Transverse colon (tissue), 4 donors: ENCODE data around the gene MEGF8. TPM values are rescaled to one million over a fixed set of nuclear protein-coding genes. Genes with fewer than 3 reads are reported as not detected.

ENCODE experiments used
- DNase-seq: peaks from one replicate; pipeline ENCODE4 v3.0.0-alpha.2; 2019
- H3K27ac ChIP-seq, 4 donors: fragments of 200-600 bp; sonication (generic); 2 replicates each; pipeline ENCODE4 v1.5.1; 2016 to 2018; ENCODE audit warnings: inconsistent platforms in 4 of 4
- H3K27me3 ChIP-seq: fragments of 200-600 bp; sonication (generic); 2 replicates; pipeline ENCODE4 v1.5.1; 2017; ENCODE audit warnings: inconsistent platforms
- H3K36me3 ChIP-seq, 4 donors: fragments of 200-600 bp; sonication (generic); 2 replicates each; pipeline ENCODE4 v1.5.1; 2017 to 2019; ENCODE audit warnings: inconsistent platforms in 4 of 4
- H3K4me1 ChIP-seq, 4 donors: fragments of 200-600 bp; sonication (generic); 2 replicates each; pipeline ENCODE4 v1.5.1; 2017 to 2020; ENCODE audit warnings: inconsistent platforms in 4 of 4
- H3K4me3 ChIP-seq, 4 donors: fragments of 200-600 bp; sonication (generic); 1 replicate in 1 of 4; 2 replicates in 3 of 4; pipeline versions ENCODE4 v1.5.1 to v1.6.1; 2017 to 2019; ENCODE audit warnings: inconsistent platforms in 4 of 4
- H3K9me3 ChIP-seq, 2 donors: fragments of 200-600 bp; sonication (generic); 2 replicates each; pipeline ENCODE4 v1.5.1; 2017 to 2019; ENCODE audit warnings: inconsistent platforms in 2 of 2
- EP300 ChIP-seq: sonication (generic); formaldehyde crosslinking; IDR thresholded peaks from one replicate; pipeline ENCODE4 v1.6.1; 2017; ENCODE audit warnings: antibody characterized with exemption, low read depth
- POLR2A ChIP-seq: fragments of 450-650 bp; IDR thresholded peaks from one replicate; pipeline ENCODE4 v1.6.1; 2016; ENCODE audit warnings: antibody characterized with exemption, mild to moderate bottlenecking, moderate library complexity
- POLR2AphosphoS5 ChIP-seq, 3 donors: sonication (generic); formaldehyde crosslinking; IDR thresholded peaks; one replicate each; pipeline ENCODE4 v1.6.1; 2016; ENCODE audit warnings: antibody characterized with exemption in 3 of 3
- WGBS, 2 donors: methylation state at CpG; one replicate each; pipeline ENCODE4 v1.1.5; 2018; ENCODE audit warnings: low coverage in 1 of 2; 5-methylcytosine and 5-hydroxymethylcytosine counted together
- in situ Hi-C, 4 donors: fragments of 200-750 bp; cut with MboI; loops; one replicate each; pipeline versions ENCODE4 v1.15.0 to v1.15.1; 2017; ENCODE audit warnings: low sequenced_read_pairs in 3 of 4, low pct_ligation_motif_present in 1 of 4, low pct_unique_long_range_greater_than_20kb in 1 of 4
- intact Hi-C: fragments of 100-400 bp; cut with DNase I; formaldehyde crosslinking; loops from one replicate; pipeline ENCODE4 v1.15.1; 2023; ENCODE audit warnings: low total_unique reads
- total RNA-seq, 4 donors: library from RNA; depleted of rRNA; stranded (reverse); fragments of >200 nt; gene quantifications; one replicate each; pipeline ENCODE4 v1.1.0, GENCODE V29; 2016
- TF ChIP-seq, protein P1 (sequence below), 5 experiments: fragments of 200-600 bp in 3 of 5; fragments of 450-650 bp in 2 of 5; sonication (generic) in 3 of 5; IDR thresholded peaks; 1 replicate in 2 of 5; 2 replicates in 3 of 5; pipeline ENCODE4 v1.5.1; 2016 to 2017; ENCODE audit warnings: antibody characterized with exemption in 5 of 5, inconsistent platforms in 3 of 5, mild to moderate bottlenecking in 2 of 5, moderate library complexity in 1 of 5

Gene MEGF8
- total RNA-seq, 4 donors from 2014 or later = 15.3 to 40.4 (median 22.8) TPM

DNA sequence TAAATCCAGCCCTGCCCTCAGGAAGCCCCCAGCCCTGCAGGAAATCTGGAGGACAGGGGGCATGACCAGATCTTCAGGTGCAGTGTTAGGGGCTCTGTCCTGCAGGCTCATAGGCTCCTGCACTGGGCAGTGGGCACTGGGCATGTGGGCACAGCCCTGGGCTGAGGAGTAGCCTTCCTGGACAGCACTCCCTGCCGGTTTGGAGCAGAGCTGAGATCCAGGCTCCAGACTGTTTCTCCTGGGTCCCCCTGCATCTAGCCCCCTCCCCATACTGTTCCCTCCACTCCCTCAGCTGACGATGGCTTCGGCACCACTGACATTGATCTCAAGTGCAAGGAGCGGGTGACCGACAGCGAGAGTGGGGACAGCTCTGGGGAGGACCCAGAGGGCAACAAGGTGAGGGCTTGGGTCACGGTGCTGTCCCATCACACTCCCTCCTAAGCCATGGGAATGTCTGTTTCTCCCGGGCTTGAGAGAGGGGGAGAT is 35.8 kb upstream of the MEGF8 start:
- peaks cover 16 to 38% (median 31%) of the 10 kb centered on the region in 4 donors for H3K4me1 ChIP-seq
- in situ Hi-C loops = loop anchor here in 2 of 4 donors (10.0 kb wide), 1 partner anchor 155 kb away; the partner anchor contains the start of gene POU2F2 (in 2 of the 2)
- intact Hi-C loops = no loop called here
- H3K36me3 ChIP-seq = peaks cover 0 to 31% (median 4%) of the 10 kb centered on the region in 4 donors
- H3K4me3 ChIP-seq = no peak overlapping the region
- no peak overlapping the region for H3K27ac ChIP-seq
- no peaks in the 10 kb centered on the region for H3K9me3 ChIP-seq
- H3K27me3 ChIP-seq = no peaks in the 10 kb centered on the region
- TF ChIP-seq EP300 (no peak), POLR2AphosphoS5 (IDR thresholded peaks at IDR 0.05) (no peak), POLR2A (no peak)
- TF ChIP-seq, protein P1, sequence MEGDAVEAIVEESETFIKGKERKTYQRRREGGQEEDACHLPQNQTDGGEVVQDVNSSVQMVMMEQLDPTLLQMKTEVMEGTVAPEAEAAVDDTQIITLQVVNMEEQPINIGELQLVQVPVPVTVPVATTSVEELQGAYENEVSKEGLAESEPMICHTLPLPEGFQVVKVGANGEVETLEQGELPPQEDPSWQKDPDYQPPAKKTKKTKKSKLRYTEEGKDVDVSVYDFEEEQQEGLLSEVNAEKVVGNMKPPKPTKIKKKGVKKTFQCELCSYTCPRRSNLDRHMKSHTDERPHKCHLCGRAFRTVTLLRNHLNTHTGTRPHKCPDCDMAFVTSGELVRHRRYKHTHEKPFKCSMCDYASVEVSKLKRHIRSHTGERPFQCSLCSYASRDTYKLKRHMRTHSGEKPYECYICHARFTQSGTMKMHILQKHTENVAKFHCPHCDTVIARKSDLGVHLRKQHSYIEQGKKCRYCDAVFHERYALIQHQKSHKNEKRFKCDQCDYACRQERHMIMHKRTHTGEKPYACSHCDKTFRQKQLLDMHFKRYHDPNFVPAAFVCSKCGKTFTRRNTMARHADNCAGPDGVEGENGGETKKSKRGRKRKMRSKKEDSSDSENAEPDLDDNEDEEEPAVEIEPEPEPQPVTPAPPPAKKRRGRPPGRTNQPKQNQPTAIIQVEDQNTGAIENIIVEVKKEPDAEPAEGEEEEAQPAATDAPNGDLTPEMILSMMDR (IDR thresholded peaks at IDR 0.05) = no peak
- no peak for DNase-seq
- 78 to 95% methylated on average over 3 to 8 of the region's 8 CpGs for WGBS, 2 donors

DNA sequence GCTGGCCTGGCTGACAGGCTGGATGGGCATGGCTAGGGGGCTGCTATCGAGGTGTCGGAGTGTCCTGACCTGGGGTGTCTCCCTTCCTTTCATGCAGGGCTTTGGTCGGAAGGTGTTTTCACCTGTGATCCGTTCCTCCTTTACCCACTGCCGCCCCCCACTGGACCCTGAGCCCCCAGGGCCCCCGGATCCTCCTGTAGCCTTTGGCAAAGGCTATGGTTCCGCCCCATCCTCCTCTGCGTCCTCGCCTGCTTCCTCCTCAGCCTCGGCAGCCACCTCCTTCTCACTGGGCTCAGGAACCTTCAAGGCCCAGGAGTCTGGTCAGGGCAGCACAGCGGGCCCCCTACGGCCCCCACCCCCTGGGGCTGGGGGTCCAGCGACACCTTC is 35.3 kb upstream of the MEGF8 start:
- WGBS, 2 donors = 83% methylated on average over 5 to 11 of the region's 13 CpGs
- TF ChIP-seq EP300 (no peak), POLR2AphosphoS5 (IDR thresholded peaks at IDR 0.05) (no peak)
- TF ChIP-seq, protein P1 (IDR thresholded peaks at IDR 0.05) = no peak
- DNase-seq = no peak
- H3K9me3 ChIP-seq = no peaks in the 10 kb centered on the region
- H3K36me3 ChIP-seq = peaks cover 0 to 33% (median 4%) of the 10 kb centered on the region in 4 donors
- no peak overlapping the region for H3K4me3 ChIP-seq
- H3K27me3 ChIP-seq = no peaks in the 10 kb centered on the region
- peaks cover 12 to 33% (median 26%) of the 10 kb centered on the region in 4 donors for H3K4me1 ChIP-seq
- intact Hi-C loops = no loop called here
- H3K27ac ChIP-seq = no peak overlapping the region
- in situ Hi-C loops = loop anchor here in 2 of 4 donors (10.0 kb wide), 1 partner anchor 155 kb away; the partner anchor contains the start of gene POU2F2 (in 2 of the 2)

DNA sequence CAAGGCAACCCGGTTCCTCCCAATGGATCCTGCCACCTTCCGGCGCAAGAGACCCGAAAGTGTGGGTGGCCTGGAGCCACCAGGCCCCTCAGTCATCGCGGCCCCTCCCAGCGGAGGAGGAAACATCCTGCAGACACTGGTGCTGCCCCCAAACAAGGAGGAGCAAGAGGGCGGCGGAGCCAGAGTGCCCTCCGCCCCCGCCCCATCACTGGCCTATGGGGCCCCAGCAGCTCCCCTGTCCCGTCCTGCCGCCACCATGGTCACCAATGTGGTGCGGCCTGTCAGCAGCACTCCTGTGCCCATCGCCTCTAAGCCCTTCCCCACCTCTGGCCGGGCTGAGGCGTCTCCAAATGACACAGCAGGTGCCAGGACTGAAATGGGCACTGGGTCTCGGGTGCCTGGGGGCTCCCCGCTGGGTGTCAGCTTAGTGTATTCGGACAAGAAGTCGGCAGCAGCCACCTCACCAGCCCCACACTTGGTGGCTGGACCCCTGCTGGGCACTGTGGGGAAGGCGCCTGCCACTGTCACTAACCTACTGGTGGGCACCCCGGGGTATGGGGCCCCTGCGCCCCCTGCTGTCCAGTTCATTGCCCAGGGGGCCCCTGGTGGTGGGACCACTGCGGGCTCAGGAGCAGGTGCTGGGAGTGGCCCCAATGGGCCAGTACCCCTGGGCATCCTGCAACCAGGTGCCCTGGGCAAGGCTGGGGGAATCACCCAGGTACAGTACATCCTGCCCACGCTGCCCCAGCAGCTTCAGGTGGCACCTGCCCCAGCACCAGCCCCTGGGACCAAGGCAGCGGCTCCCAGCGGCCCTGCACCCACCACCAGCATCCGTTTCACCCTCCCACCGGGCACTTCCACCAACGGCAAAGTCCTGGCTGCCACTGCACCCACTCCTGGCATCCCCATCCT is 34.7 kb upstream of the MEGF8 start:
- no peak overlapping the region for H3K4me3 ChIP-seq
- TF ChIP-seq, protein P1 (IDR thresholded peaks at IDR 0.05) = peak in 4 of 5 experiments; percentile 22 to 53 (median 38)
- TF ChIP-seq POLR2A = no peak
- no peaks in the 10 kb centered on the region for H3K27me3 ChIP-seq
- no peaks in the 10 kb centered on the region for H3K9me3 ChIP-seq
- in situ Hi-C loops = loop anchor here in 2 of 4 donors (10.0 kb wide), 1 partner anchor 156 kb away; the partner anchor contains the start of gene POU2F2 (in 2 of the 2)
- intact Hi-C loops = no loop called here
- H3K27ac ChIP-seq = peak overlapping the region in 1 of 4 donors; percentile 25
- WGBS, 2 donors = 80% methylated on average over 11 of the region's 31 CpGs; no CpG with 5 or more reads in 1 of the 2 donors
- peaks cover 0 to 33% (median 4%) of the 10 kb centered on the region in 4 donors for H3K36me3 ChIP-seq
- no peak for DNase-seq
- peaks cover 5 to 27% (median 20%) of the 10 kb centered on the region in 4 donors for H3K4me1 ChIP-seq

DNA sequence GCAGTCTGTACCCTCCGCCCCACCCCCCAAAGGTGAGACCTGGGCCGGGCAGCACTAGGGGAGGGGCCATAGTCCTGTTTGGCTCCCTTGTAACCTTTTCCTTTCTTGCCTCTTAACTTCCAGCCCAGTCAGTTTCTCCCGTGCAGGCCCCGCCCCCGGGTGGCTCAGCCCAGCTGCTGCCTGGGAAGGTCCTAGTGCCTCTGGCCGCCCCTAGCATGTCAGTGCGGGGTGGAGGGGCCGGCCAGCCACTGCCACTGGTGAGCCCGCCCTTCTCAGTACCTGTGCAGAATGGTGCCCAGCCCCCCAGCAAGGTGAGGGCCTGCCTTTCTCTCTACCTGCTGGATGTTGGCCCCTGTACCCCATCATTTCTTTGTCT is 34.0 kb upstream of the MEGF8 start:
- H3K4me3 ChIP-seq = no peak overlapping the region
- DNase-seq = no peak
- H3K27me3 ChIP-seq = no peaks in the 10 kb centered on the region
- TF ChIP-seq POLR2A (no peak), EP300 (no peak), POLR2AphosphoS5 (IDR thresholded peaks at IDR 0.05) (no peak)
- TF ChIP-seq, protein P1 (IDR thresholded peaks at IDR 0.05) = no peak
- H3K36me3 ChIP-seq = peaks cover 0 to 33% (median 4%) of the 10 kb centered on the region in 4 donors
- in situ Hi-C loops (loop anchor here in 2 of 4 donors (10.0 kb wide), 1 partner anchor 157 kb away; the partner anchor contains the start of gene POU2F2 (in 2 of the 2)), intact Hi-C loops (no loop called here)
- peaks cover 0 to 20% (median 14%) of the 10 kb centered on the region in 4 donors for H3K4me1 ChIP-seq
- H3K27ac ChIP-seq = peak overlapping the region in 1 of 4 donors; percentile 25
- 52% methylated on average over 9 of the region's 9 CpGs; no CpG with 5 or more reads in 1 of the 2 donors for WGBS, 2 donors
- H3K9me3 ChIP-seq = no peaks in the 10 kb centered on the region
